A549 (cell line): ENCODE results near the gene RASSF4. TPM values are rescaled to one million over a fixed set of nuclear protein-coding genes. Genes with fewer than 3 reads are reported as not detected.

Experiments used
- ATAC-seq, 2 experiments: fragments of 200-7000 bp in 1 of 2; fragments of >200 bp in 1 of 2; cut with Nextera tagmentation in 1 of 2; cut with Tn5 transposase in 1 of 2; 3 replicates each; pipeline versions ENCODE4 v1.8.0 to v1.9.1; 2018 to 2020; ENCODE audit warnings: mild to moderate bottlenecking in 1 of 2, moderate library complexity in 1 of 2
- CTCF ChIA-PET: fragments of 300-600 bp; sonication (Branson Sonifier 250); formaldehyde crosslinking; extraction: SDS; loops from one replicate; lab custom pipeline; 2021; ENCODE audit warnings: antibody characterized with exemption, inconsistent platforms; lab: Yijun Ruan, JAX
- POLR2A ChIA-PET: fragments of 350-600 bp; formaldehyde crosslinking; extraction: SDS; loops from one replicate; lab custom pipeline; 2021; ENCODE audit warnings: antibody characterized with exemption, inconsistent platforms; lab: Yijun Ruan, JAX
- DNase-seq, 2 experiments: peaks; one replicate each; pipeline versions ENCODE4 v3.0.0 to v3.0.0-alpha.2; 2011 to 2016; ENCODE audit warnings: low read depth in 1 of 2, low spot score in 1 of 2
- FAIRE-seq: peaks from 2 replicates; lab custom pipeline; 2011; peaks lifted over from hg19 to GRCh38; lab: Jason Lieb, UNC
- H3K27ac ChIP-seq, 2 experiments: fragments of >200 bp; sonication (Bioruptor Twin); formaldehyde crosslinking; 3 replicates each; pipeline ENCODE4 v1.5.1; 2016 to 2017
- H3K4me1 ChIP-seq: fragments of >200 bp; sonication (Bioruptor Twin); formaldehyde crosslinking; 3 replicates; pipeline ENCODE4 v1.6.1; 2016
- H3K4me2 ChIP-seq: fragments of >200 bp; sonication (Bioruptor Twin); formaldehyde crosslinking; 3 replicates; pipeline ENCODE4 v1.6.1; 2016
- H3K4me3 ChIP-seq: fragments of >200 bp; sonication (Bioruptor Twin); formaldehyde crosslinking; 3 replicates; pipeline ENCODE4 v1.5.1; 2016
- H3K9me3 ChIP-seq: fragments of >200 bp; sonication (Bioruptor Twin); formaldehyde crosslinking; 3 replicates; pipeline ENCODE4 v1.6.1; 2016
- BCL3 ChIP-seq: fragments of >200 bp; sonication (Bioruptor Twin); formaldehyde crosslinking; IDR thresholded peaks from 3 replicates; pipeline ENCODE4 v1.6.1; 2016
- BHLHE40 ChIP-seq: IDR thresholded peaks from 2 replicates; pipeline ENCODE4 v1.6.1; 2012; ENCODE audit warnings: low read depth, low read length, inconsistent platforms
- CBX8 ChIP-seq: fragments of 200-600 bp; sonication (generic); IDR thresholded peaks from 2 replicates; pipeline ENCODE4 v1.6.1; 2016
- CEBPB ChIP-seq, 2 experiments: fragments of >200 bp in 1 of 2; sonication (Bioruptor Twin) in 1 of 2; formaldehyde crosslinking in 1 of 2; IDR thresholded peaks; 2 replicates each; pipeline ENCODE4 v1.6.1; 2012 to 2016
- CHD2 ChIP-seq: fragments of 150-350 bp; IDR thresholded peaks from 2 replicates; pipeline ENCODE4 v1.6.1; 2014; ENCODE audit warnings: low read length; ENCODE audit not compliant: partially characterized antibody
- E2F6 ChIP-seq: IDR thresholded peaks from 2 replicates; pipeline ENCODE4 v1.6.1; 2012; ENCODE audit warnings: low read depth, borderline replicate concordance
- EHMT2 ChIP-seq: fragments of 200-600 bp; sonication (generic); IDR thresholded peaks from 2 replicates; pipeline ENCODE4 v1.6.1; 2016; ENCODE audit warnings: antibody characterized with exemption, low read depth, mild to moderate bottlenecking, moderate library complexity
- FOSL2 ChIP-seq, 2 experiments: fragments of 450-650 bp in 1 of 2; fragments of >200 bp in 1 of 2; sonication (Bioruptor Twin) in 1 of 2; formaldehyde crosslinking; IDR thresholded peaks; 2 replicates each; pipeline versions ENCODE4 v1.5.0 to v1.6.1; 2016 to 2020; ENCODE audit warnings: mild to moderate bottlenecking in 1 of 2, moderate library complexity in 1 of 2
- HES2 ChIP-seq: fragments of >200 bp; sonication (Bioruptor Twin); formaldehyde crosslinking; IDR thresholded peaks from 2 replicates; pipeline ENCODE4 v1.6.1; 2016
- HEYL ChIP-seq: fragments of 250-450 bp; sonication (Bioruptor Pico); IDR thresholded peaks from 2 replicates; pipeline ENCODE4 v1.8.0; 2021; ENCODE audit warnings: mild to moderate bottlenecking, moderate library complexity
- HMGXB4 ChIP-seq: fragments of 250-450 bp; sonication (Bioruptor Pico); IDR thresholded peaks from 2 replicates; pipeline ENCODE4 v1.5.0; 2021; ENCODE audit warnings: mild to moderate bottlenecking, moderate library complexity, borderline replicate concordance
- HOXA7 ChIP-seq: fragments of 250-450 bp; sonication (Bioruptor Pico); IDR thresholded peaks from 2 replicates; pipeline ENCODE4 v1.5.0; 2020; ENCODE audit warnings: mild to moderate bottlenecking, moderate library complexity
- HOXB13 ChIP-seq: fragments of 250-450 bp; sonication (Bioruptor Pico); IDR thresholded peaks from 2 replicates; pipeline ENCODE4 v1.5.0; 2020; ENCODE audit warnings: low read depth, mild to moderate bottlenecking, moderate library complexity
- JUN ChIP-seq, 2 experiments: fragments of >200 bp; sonication (Bioruptor Twin); formaldehyde crosslinking; IDR thresholded peaks; 2 replicates in 1 of 2; 3 replicates in 1 of 2; pipeline ENCODE4 v1.6.1; 2016 to 2017
- MYC ChIP-seq: IDR thresholded peaks from 2 replicates; pipeline ENCODE4 v1.6.1; 2012; ENCODE audit warnings: mild to moderate bottlenecking, inconsistent platforms, low read length, improper control_type of control experiment, borderline replicate concordance
- NFE2L2 ChIP-seq: fragments of 150-350 bp; conservative IDR thresholded peaks from 2 replicates; pipeline ENCODE4 v1.6.1; 2014; ENCODE audit warnings: low read length
- PBX3 ChIP-seq: IDR thresholded peaks from 2 replicates; pipeline ENCODE4 v1.6.1; 2012
- POLR2A ChIP-seq: IDR thresholded peaks from 2 replicates; pipeline ENCODE4 v1.6.1; 2012; ENCODE audit warnings: mild to moderate bottlenecking, low read length
- RAD21 ChIP-seq, 2 experiments: fragments of >200 bp in 1 of 2; sonication (Bioruptor Twin) in 1 of 2; formaldehyde crosslinking in 1 of 2; IDR thresholded peaks in 1 of 2; conservative IDR thresholded peaks in 1 of 2; 2 replicates in 1 of 2; 3 replicates in 1 of 2; pipeline ENCODE4 v1.6.1; 2012 to 2018; ENCODE audit warnings: inconsistent platforms in 1 of 2
- RCOR1 ChIP-seq: fragments of 150-350 bp; IDR thresholded peaks from 2 replicates; pipeline ENCODE4 v1.6.1; 2014; ENCODE audit warnings: antibody characterized with exemption, low read length, low read depth
- REST ChIP-seq: fragments of 200-600 bp; sonication (generic); IDR thresholded peaks from 2 replicates; pipeline ENCODE4 v1.6.1; 2016; ENCODE audit warnings: antibody characterized with exemption, mild to moderate bottlenecking, moderate library complexity
- RFX5 ChIP-seq: fragments of 450-650 bp; IDR thresholded peaks from 2 replicates; pipeline ENCODE4 v1.7.1; 2014; ENCODE audit warnings: antibody characterized with exemption, mild to moderate bottlenecking, moderate library complexity
- SMC3 ChIP-seq: fragments of >200 bp; sonication (Bioruptor Twin); formaldehyde crosslinking; IDR thresholded peaks from 3 replicates; pipeline ENCODE4 v1.6.1; 2018; ENCODE audit warnings: inconsistent platforms
- SREBF2 ChIP-seq: fragments of 450-650 bp; IDR thresholded peaks from 2 replicates; pipeline ENCODE4 v1.6.1; 2014; ENCODE audit warnings: mild to moderate bottlenecking, moderate library complexity
- TFCP2L1 ChIP-seq: fragments of 250-450 bp; sonication (Bioruptor Pico); IDR thresholded peaks from 2 replicates; pipeline ENCODE4 v1.5.0; 2021; ENCODE audit warnings: mild to moderate bottlenecking
- TP53 ChIP-seq: fragments of 250-450 bp; sonication (Bioruptor Pico); IDR thresholded peaks from 2 replicates; pipeline ENCODE4 v1.5.0; 2021; ENCODE audit warnings: mild to moderate bottlenecking, moderate library complexity
- ZFP36 ChIP-seq: fragments of 450-650 bp; IDR thresholded peaks from 2 replicates; pipeline ENCODE4 v1.6.1; 2014; ENCODE audit warnings: borderline replicate concordance; ENCODE audit not compliant: partially characterized antibody
- ZNF302 ChIP-seq: fragments of 250-450 bp; sonication (Bioruptor Pico); IDR thresholded peaks from 2 replicates; pipeline ENCODE4 v1.9.0; 2021; ENCODE audit warnings: inconsistent platforms, mild to moderate bottlenecking, moderate library complexity
- ZSCAN20 ChIP-seq: fragments of 250-450 bp; sonication (Bioruptor Pico); IDR thresholded peaks from 2 replicates; pipeline ENCODE4 v1.8.0; 2022; ENCODE audit warnings: mild to moderate bottlenecking, moderate library complexity
- WGBS: methylation state at CpG from one replicate; pipeline ENCODE4 v1.1.6; 2017; ENCODE audit errors: missing lambda C conversion rate; 5-methylcytosine and 5-hydroxymethylcytosine counted together
- polyA plus RNA-seq, 4 experiments: library from polyadenylated mRNA; depleted of rRNA in 3 of 4; stranded (reverse); fragments of >200 nt; fragmentation: RNase III in 1 of 4; extraction: RNeasy Plus Mini Kit Qiagen cat#74134 plus additional on column Dnase treatment in 1 of 4; gene quantifications; 2 replicates in 3 of 4; 3 replicates in 1 of 4; pipeline ENCODE4 v1.2.3, GENCODE V29; 2011 to 2017

The RASSF4 gene
- polyA plus RNA-seq, 2 of the 4 experiments (the other 2 are of a cell fraction): 1.9 to 2.2 TPM

GRCh38 chr10:44914891-44915290 lies 44.7 kb upstream of the RASSF4 start:
- H3K4me2 ChIP-seq: no peak overlapping the region
- DNase-seq (no peak), FAIRE-seq (no peak), ATAC-seq (no peak)
- no peak overlapping the region for H3K4me3 ChIP-seq
- H3K4me1 ChIP-seq: no peaks in the 10 kb centered on the region
- WGBS: 20% methylated on average over 1 of the region's 2 CpGs
- H3K9me3 ChIP-seq: no peaks in the 10 kb centered on the region
- H3K27ac ChIP-seq: no peak overlapping the region
- ChIA-PET POLR2A (no interaction called here), CTCF (no interaction called here)
- TF ChIP-seq REST (no peak), HOXA7 (CRISPR knock-in tag) (no peak), EHMT2 (no peak), CHD2 (no peak), ZNF302 (CRISPR knock-in tag) (no peak), HMGXB4 (CRISPR knock-in tag) (no peak), JUN (IDR thresholded peaks at IDR 0.05) (no peak), RAD21 (conservative IDR thresholded peaks at IDR 0.05 in 1 of 2, IDR thresholded peaks at IDR 0.05 in 1 of 2) (no peak), HEYL (CRISPR knock-in tag) (no peak), TFCP2L1 (CRISPR knock-in tag) (no peak), SMC3 (no peak), PBX3 (no peak), BCL3 (no peak), NFE2L2 (no peak), ZFP36 (no peak), HES2 (no peak), TP53 (no peak)

GRCh38 chr10:44916429-44916828 lies 43.2 kb upstream of the RASSF4 start:
- H3K4me3 ChIP-seq: no peak overlapping the region
- 22% methylated on average over 2 of the region's 2 CpGs for WGBS
- TF ChIP-seq MYC (no peak), HOXB13 (no peak), POLR2A (no peak), PBX3 (no peak), RCOR1 (no peak), ZSCAN20 (no peak), E2F6 (no peak), HES2 (no peak), RFX5 (no peak), RAD21 (conservative IDR thresholded peaks at IDR 0.05 in 1 of 2, IDR thresholded peaks at IDR 0.05 in 1 of 2) (no peak), SREBF2 (no peak), BHLHE40 (no peak), FOSL2 (IDR thresholded peaks at IDR 0.05) (no peak), FOSL2 (CRISPR knock-in tag; IDR thresholded peaks at IDR 0.05) (no peak), ZFP36 (no peak), CEBPB (IDR thresholded peaks at IDR 0.05) (no peak), CBX8 (no peak)

More at GRCh38 chr10:44916429-44916828, 43.2 kb upstream of the RASSF4 start:
- CTCF ChIA-PET: no interaction called here
- FAIRE-seq (no peak), ATAC-seq (no peak), DNase-seq (no peak)
- Histone ChIP-seq H3K4me1 (no peaks in the 10 kb centered on the region), H3K27ac (no peak overlapping the region), H3K9me3 (no peaks in the 10 kb centered on the region), H3K4me2 (no peak overlapping the region)
- POLR2A ChIA-PET: no interaction called here
